HG03571 (cell line): ENCODE measurements around the gene B3GNT9.
A peak's percentile ranks its signal among the peaks of the same experiment; 100 is the strongest.

ENCODE experiments used
- ATAC-seq: cut with Tn5 transposase; IDR thresholded peaks from one replicate; pipeline ENCODE4 v1.9.1; 2021; ENCODE audit not compliant: unreplicated experiment

The B3GNT9 gene

GRCh38 chr16:67115639-67116038, 35.2 kb downstream of the B3GNT9 start:
- ATAC-seq = no peak

- ATAC-seq = no peak
Observed at GRCh38 chr16:67114793-67115192, 36.0 kb downstream of the B3GNT9 start.

- no peak for ATAC-seq
Observed at GRCh38 chr16:67112591-67113399, 38.0 kb downstream of the B3GNT9 start.

GRCh38 chr16:67111951-67112444, 38.8 kb downstream of the B3GNT9 start:
- no peak for ATAC-seq

- peak; percentile 82 for ATAC-seq
Observed at GRCh38 chr16:67109407-67110135, 41.2 kb downstream of the B3GNT9 start, which contains the start of gene PHAF1. TSS of gene PHAF1 (plus strand) at chr16:67109941. CDS start at chr16:67110176, 235 bp downstream.

GRCh38 chr16:67108931-67109406, 41.8 kb downstream of the B3GNT9 start:
- no peak for ATAC-seq

GRCh38 chr16:67108489-67108888, 42.3 kb downstream of the B3GNT9 start:
- no peak for ATAC-seq

- no peak for ATAC-seq
Observed at GRCh38 chr16:67105881-67106280, 44.9 kb downstream of the B3GNT9 start.

GRCh38 chr16:67105246-67105645, 45.6 kb downstream of the B3GNT9 start:
- ATAC-seq = no peak

- no peak for ATAC-seq
Observed at GRCh38 chr16:67104845-67105244, 46.0 kb downstream of the B3GNT9 start.

GRCh38 chr16:67104061-67104460, 46.7 kb downstream of the B3GNT9 start:
- ATAC-seq = no peak

GRCh38 chr16:67101311-67102082, 49.3 kb downstream of the B3GNT9 start:
- no peak for ATAC-seq

- ATAC-seq = no peak
Observed at GRCh38 chr16:67100569-67101310, 50.1 kb downstream of the B3GNT9 start.

GRCh38 chr16:67098599-67098998, 52.2 kb downstream of the B3GNT9 start:
- ATAC-seq = no peak
